ENCODE results near the gene PLK2. TPM values are rescaled to one million over a fixed set of nuclear protein-coding genes. Genes with fewer than 3 reads are reported as not detected.

PLK2 gene
- total RNA-seq (2021; fragmentation: NEBNext Ultra II Directional; extraction: Animal tissue kit (Norgen Biotek cat#: 25700)) (19.8 and 20.6 TPM in 2 replicates), polyA plus RNA-seq (2011; rRNA removed) (5.8 and 10.8 TPM in 2 replicates), polyA minus RNA-seq (2011; rRNA and poly(A)+ RNA removed) (21.7 and 23.1 TPM in 2 replicates)
- polyA plus RNA-seq (2011; cell fraction: cytosol; rRNA removed): 10.1 TPM
- 21.0 TPM for polyA plus RNA-seq (2011; cell fraction: nucleus; rRNA removed)
- 9.8 to 20.1 TPM (median 15.1 TPM) in 4 replicates for polyA plus RNA-seq (2012, experiment 1 of 2)
- 3.6 TPM for polyA plus RNA-seq (2012, experiment 2 of 2)
- polyA plus RNA-seq (2013, experiment 1 of 2): 18.8 TPM
- 17.6 TPM for polyA plus RNA-seq (2013, experiment 2 of 2)
- 22.5 TPM for polyA minus RNA-seq (2011; cell fraction: cytosol; rRNA and poly(A)+ RNA removed)
- 100 TPM for polyA minus RNA-seq (2011; cell fraction: nucleus; rRNA and poly(A)+ RNA removed)
- long read RNA-seq, experiment 1, partial matches to known transcripts: 5 of 11 reads
- long read RNA-seq, experiment 1, other reads (novel, unspliced or antisense): 3 of 11 reads
- long read RNA-seq, experiment 2, partial matches to known transcripts: 0 of 2 reads
- long read RNA-seq, experiment 2, other reads (novel, unspliced or antisense): 0 of 2 reads

DNA sequence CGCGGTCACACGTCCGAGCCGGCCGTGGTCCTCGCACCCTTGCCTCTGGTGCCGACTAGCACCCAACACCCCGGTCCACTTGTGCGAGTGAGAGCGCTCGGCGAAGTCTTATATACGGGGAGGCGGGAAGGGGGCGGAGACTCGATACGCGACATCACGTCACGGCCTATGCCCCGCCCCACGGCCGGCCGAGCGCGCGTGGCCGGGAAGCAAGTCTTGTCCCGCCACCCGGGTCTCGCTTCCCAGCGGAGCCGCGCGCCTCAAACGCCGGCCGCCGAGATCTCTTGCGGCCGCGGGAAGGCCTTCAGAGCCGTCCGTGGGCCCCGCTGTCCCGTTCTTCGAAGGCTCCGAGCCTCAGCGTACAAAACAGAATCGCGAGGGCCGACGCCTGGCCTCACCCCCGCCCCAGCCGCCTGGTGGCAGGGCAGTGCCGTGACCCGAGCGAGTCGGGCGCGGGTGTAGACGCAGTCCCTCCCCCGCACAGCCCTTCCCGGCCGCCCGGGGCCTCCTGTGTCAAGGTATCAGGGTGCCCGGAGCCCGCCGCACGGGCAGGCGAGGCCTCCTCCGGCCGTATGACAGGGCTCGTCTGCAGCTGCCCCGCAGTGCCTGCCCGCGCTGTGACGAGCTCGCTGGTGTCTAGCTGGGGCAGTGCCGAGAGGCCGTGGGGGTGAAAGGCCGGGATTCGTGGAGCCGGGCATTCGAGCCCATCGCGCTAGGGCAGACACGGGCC lies at the start of gene PLK2:
TSS of gene PLK2 (minus strand) at position 85 of the 730 bp plus-strand sequence. CDS start 127 bp downstream, outside the sequence.
- WGBS, 2 experiments (ENCODE audit: extremely low coverage in 1 of 2, insufficient coverage in 1 of 2, insufficient read length in 1 of 2, insufficient replicate concordance in 2 of 2, low coverage in 1 of 2, low lambda C conversion rate in 2 of 2, missing lambda C conversion rate in 1 of 2): 2% methylated on average over 61 of the region's 89 CpGs; no CpG with 5 or more reads in 1 of the 2 experiments
- TF ChIP-seq SP4 (IDR thresholded peaks at IDR 0.05; ENCODE audit: low read length) (no peak; the same call in 1 of the 2 replicates), KDM4A (IDR thresholded peaks at IDR 0.05; ENCODE audit: low read depth, low read length, severe bottlenecking) (peak; percentile 74), BACH1 (IDR thresholded peaks at IDR 0.05; ENCODE audit: low read length) (peak; percentile 51), SRF (IDR thresholded peaks at IDR 0.05; ENCODE audit: low read depth, low read length) (no peak), RNF2 (IDR thresholded peaks at IDR 0.05; ENCODE audit: borderline replicate concordance, low read depth, low read length, missing control alignments, poor library complexity, severe bottlenecking) (peak; percentile 0), CREB1 (IDR thresholded peaks at IDR 0.05) (peak; percentile 92), POLR2AphosphoS5 (IDR thresholded peaks at IDR 0.05; ENCODE audit: low read depth, low read length) (peak; percentile 95)
- TF ChIP-seq, protein P1, sequence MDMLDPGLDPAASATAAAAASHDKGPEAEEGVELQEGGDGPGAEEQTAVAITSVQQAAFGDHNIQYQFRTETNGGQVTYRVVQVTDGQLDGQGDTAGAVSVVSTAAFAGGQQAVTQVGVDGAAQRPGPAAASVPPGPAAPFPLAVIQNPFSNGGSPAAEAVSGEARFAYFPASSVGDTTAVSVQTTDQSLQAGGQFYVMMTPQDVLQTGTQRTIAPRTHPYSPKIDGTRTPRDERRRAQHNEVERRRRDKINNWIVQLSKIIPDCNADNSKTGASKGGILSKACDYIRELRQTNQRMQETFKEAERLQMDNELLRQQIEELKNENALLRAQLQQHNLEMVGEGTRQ (IDR thresholded peaks at IDR 0.05; ENCODE audit: low read length): no peak

More for the DNA sequence above, at the start of gene PLK2:
- no peaks in the 10 kb centered on the region for H3K79me1 ChIP-seq (ENCODE audit: low read depth, low read length)
- H3K4me2 ChIP-seq (ENCODE audit: insufficient read depth in 1 of 2, low read depth in 2 of 2, low read length in 2 of 2): peak within 1 kb of the TSS; percentile 69 to 74
- peak within 1 kb of the TSS; percentile 5 to 77 (median 50); a peak in 6 of 7 replicates for H3K9ac ChIP-seq (replicated peaks in 1 of 4; ENCODE audit: extremely low read depth in 1 of 4, low read depth in 3 of 4, low read length in 3 of 4)
- DNase-seq (ENCODE audit: low read depth in 1 of 2, low spot score in 2 of 2): peak; percentile 61 to 88
- CTCF ChIA-PET (ENCODE audit: partially characterized antibody): interaction anchor here (0.6 to 4.4 kb wide), 39 partner anchors 10 to 1162 kb away, joined by 3 to 86 read pairs (median 4); no protein-coding TSS in a partner anchor
- H3K27ac ChIP-seq (ENCODE audit: low read depth, low read length): no peak within 1 kb of the TSS
- no peak within 1 kb of the TSS; the same call in 1 of the 2 replicates for H2AFZ ChIP-seq (ENCODE audit: low read length)
- no peaks in the 10 kb centered on the region for H3K9me3 ChIP-seq (ENCODE audit: insufficient read depth in 2 of 2, low read depth in 1 of 2, low read length in 1 of 2)
- H4K8ac ChIP-seq (ENCODE audit: extremely low read depth, insufficient read depth, low read length): peak within 1 kb of the TSS; percentile 80
- POLR2A ChIA-PET (ENCODE audit: partially characterized antibody): interaction anchor here (0.8 to 1.5 kb wide), 3 partner anchors 146 to 686 kb away, joined by 3 to 4 read pairs (median 3); no protein-coding TSS in a partner anchor
- H3K23ac ChIP-seq (ENCODE audit: insufficient read length): no peak within 1 kb of the TSS
- H3K36me3 ChIP-seq (ENCODE audit: control insufficient read depth in 2 of 4, insufficient read depth in 4 of 4, low read length in 3 of 4): peaks cover 4 to 20% (median 12%) of the 10 kb centered on the region in 4 experiments
- H2BK15ac ChIP-seq (ENCODE audit: low read length): peak within 1 kb of the TSS; percentile 29; the same call in 1 of the 2 replicates
- peak within 1 kb of the TSS; percentile 61 to 79 (median 73) for H3K4me3 ChIP-seq (ENCODE audit: extremely low read depth in 1 of 4, insufficient read depth in 2 of 4, low read depth in 3 of 4, low read length in 4 of 4)
- H2BK120ac ChIP-seq (replicated peaks; ENCODE audit: low read depth, low read length): no peak within 1 kb of the TSS
- FAIRE-seq: no peak
- peaks cover 0 to 4% (median 3%) of the 10 kb centered on the region in 4 experiments; a peak in 3 of 7 replicates for H3K4me1 ChIP-seq (replicated peaks in 1 of 4; ENCODE audit: control insufficient read depth in 3 of 4, insufficient read depth in 4 of 4, low read length in 3 of 4)
- no peak within 1 kb of the TSS for H2BK12ac ChIP-seq (ENCODE audit: low read depth, low read length)
- no peak within 1 kb of the TSS for H4K5ac ChIP-seq (ENCODE audit: insufficient read length, low read depth, low read length)
- H3K23me2 ChIP-seq (ENCODE audit: low read depth, low read length): no peaks in the 10 kb centered on the region; the same call in 1 of the 2 replicates
- no peak within 1 kb of the TSS for H3K14ac ChIP-seq (ENCODE audit: insufficient read length)
- no peak within 1 kb of the TSS for H2BK20ac ChIP-seq (ENCODE audit: low read length)
- H3K79me2 ChIP-seq (ENCODE audit: control insufficient read depth in 1 of 2, insufficient read depth in 2 of 2, low read length in 2 of 2): 0 out of 4 replicates have a peak, but pooled peaks cover 0 to 2% of the 10 kb centered on the region in 2 experiments
- H4K91ac ChIP-seq (replicated peaks; ENCODE audit: insufficient read length, low read length): no peak within 1 kb of the TSS
- H2BK5ac ChIP-seq (ENCODE audit: low read depth, low read length): peak within 1 kb of the TSS; percentile 76; the same call in 1 of the 2 replicates
- H3K4ac ChIP-seq (replicated peaks; ENCODE audit: insufficient read length, low read depth, low read length): no peak within 1 kb of the TSS
- no peak within 1 kb of the TSS for H2AK5ac ChIP-seq (ENCODE audit: low read depth, low read length)
- H3K56ac ChIP-seq (replicated peaks; ENCODE audit: insufficient read length, low read depth, low read length): peak within 1 kb of the TSS; percentile 33
- peaks cover 0 to 3% (median 2%) of the 10 kb centered on the region in 4 experiments; a peak in 3 of 7 replicates for H3K27me3 ChIP-seq (replicated peaks in 1 of 4; ENCODE audit: control insufficient read depth in 3 of 4, extremely low read depth in 1 of 4, insufficient read depth in 3 of 4, low read length in 3 of 4)
- peaks cover 0 to 2% of the 10 kb centered on the region in 2 experiments for H4K20me1 ChIP-seq (replicated peaks in 1 of 2; ENCODE audit: control insufficient read depth in 1 of 2, insufficient read depth in 2 of 2, low read length in 2 of 2)
- peak within 1 kb of the TSS; percentile 49 for H3K18ac ChIP-seq (ENCODE audit: extremely low read depth, low read length)
